IPS-15b (cell line): ENCODE results near the gene SUSD1.

Experiments used
- H3K27me3 ChIP-seq: one replicate; pipeline ENCODE4 v1.6.1; 2013; ENCODE audit warnings: low read length; ENCODE audit not compliant: control insufficient read depth, insufficient read depth
- H3K36me3 ChIP-seq: one replicate; pipeline ENCODE4 v1.6.1; 2013; ENCODE audit warnings: low read length; ENCODE audit not compliant: control insufficient read depth, insufficient read depth
- H3K4me1 ChIP-seq: one replicate; pipeline ENCODE4 v1.6.1; 2013; ENCODE audit warnings: mild to moderate bottlenecking, low read length; ENCODE audit not compliant: control insufficient read depth, insufficient read depth
- H3K4me3 ChIP-seq: one replicate; pipeline ENCODE4 v1.5.1; 2013; ENCODE audit warnings: low read depth, low read length
- H3K9ac ChIP-seq: one replicate; pipeline ENCODE4 v1.6.1; 2013; ENCODE audit warnings: low read depth, mild to moderate bottlenecking, low read length
- H3K9me3 ChIP-seq: one replicate; pipeline ENCODE4 v1.6.1; 2013; ENCODE audit warnings: mild to moderate bottlenecking, low read length; ENCODE audit not compliant: control insufficient read depth, insufficient read depth

Gene SUSD1

GRCh38 chr9:112170235-112170634, 4.9 kb downstream of the SUSD1 start:
- H3K4me1 ChIP-seq, result peaks cover 12% of the 10 kb centered on the region
- H3K9ac ChIP-seq, result no peak overlapping the region
- no peaks in the 10 kb centered on the region for H3K9me3 ChIP-seq
- no peaks in the 10 kb centered on the region for H3K36me3 ChIP-seq
- H3K27me3 ChIP-seq, result peaks cover 13% of the 10 kb centered on the region
- no peak overlapping the region for H3K4me3 ChIP-seq

DNA sequence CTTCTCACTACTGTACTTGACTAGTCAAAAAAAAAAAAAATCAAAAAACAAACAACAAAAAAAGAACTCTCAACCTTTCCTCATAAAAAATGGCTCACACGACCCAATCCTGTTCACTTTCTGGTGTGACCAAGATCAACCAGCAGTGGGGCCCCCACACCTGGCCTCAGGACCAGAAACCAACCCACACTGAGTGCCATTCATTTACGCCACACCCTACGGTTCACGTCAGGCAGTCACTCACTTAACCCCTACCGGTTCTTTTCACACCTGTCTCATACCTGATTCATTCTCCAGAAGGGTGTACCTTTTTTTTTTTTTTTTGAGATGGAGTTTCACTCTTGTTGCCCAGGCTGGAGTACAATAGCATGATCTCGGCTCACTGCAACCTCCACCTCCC, 5.7 kb downstream of the SUSD1 start:
- Histone ChIP-seq H3K4me1 (peaks cover 12% of the 10 kb centered on the region), H3K36me3 (no peaks in the 10 kb centered on the region), H3K9me3 (no peaks in the 10 kb centered on the region), H3K27me3 (peaks cover 11% of the 10 kb centered on the region), H3K4me3 (no peak overlapping the region), H3K9ac (no peak overlapping the region)

GRCh38 chr9:112168197-112168596, 6.9 kb downstream of the SUSD1 start:
- no peaks in the 10 kb centered on the region for H3K9me3 ChIP-seq
- H3K36me3 ChIP-seq, result no peaks in the 10 kb centered on the region
- no peaks in the 10 kb centered on the region for H3K27me3 ChIP-seq
- peaks cover 8% of the 10 kb centered on the region for H3K4me1 ChIP-seq
- H3K4me3 ChIP-seq, result no peak overlapping the region
- H3K9ac ChIP-seq, result no peak overlapping the region

DNA sequence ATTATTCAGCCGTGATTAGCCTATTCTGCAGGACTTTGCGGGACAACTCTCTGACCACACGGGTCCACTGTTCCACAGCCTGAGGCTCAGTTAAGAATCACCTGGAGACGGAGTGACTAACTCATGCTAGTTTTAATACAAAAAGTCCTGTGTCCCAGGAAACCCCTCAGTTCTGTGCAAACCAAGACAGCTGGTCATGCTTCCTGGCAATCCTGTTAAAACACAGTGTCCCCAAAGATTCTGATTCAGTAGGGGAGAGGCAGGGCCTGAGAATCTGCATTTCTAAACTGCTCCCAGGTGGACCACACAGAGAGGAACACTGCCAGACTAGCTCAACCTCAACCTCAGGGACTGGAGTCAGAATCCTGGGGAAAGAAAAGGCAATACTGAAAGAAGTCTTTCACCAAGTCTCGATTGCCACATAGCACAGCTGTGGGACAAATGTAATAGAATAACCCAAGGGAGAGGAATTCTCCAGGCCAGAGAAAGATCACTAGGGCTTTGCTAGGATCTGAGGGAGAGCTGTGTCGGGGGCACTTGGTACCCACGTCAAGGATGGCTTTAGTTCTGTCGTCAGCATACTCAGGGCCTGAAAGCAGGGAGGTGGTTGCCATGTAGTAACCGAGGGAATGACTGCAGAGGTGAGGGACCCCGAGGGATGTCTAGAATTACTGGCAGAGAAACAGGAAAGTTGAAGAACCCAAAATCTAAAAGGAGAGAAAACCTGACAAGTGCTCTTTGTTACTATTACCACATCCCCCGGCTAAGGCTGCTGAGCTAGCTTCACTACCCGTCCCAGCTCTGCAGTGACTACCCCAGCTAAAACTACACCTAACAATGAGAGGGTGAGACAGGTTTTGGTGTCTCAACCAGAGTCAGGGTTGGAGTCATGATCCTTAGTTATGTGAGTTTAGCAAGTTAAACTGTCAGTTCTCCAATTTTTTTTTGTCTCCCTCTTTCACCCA, 8.6 kb downstream of the SUSD1 start:
- Histone ChIP-seq H3K36me3 (no peaks in the 10 kb centered on the region), H3K9me3 (no peaks in the 10 kb centered on the region), H3K27me3 (no peaks in the 10 kb centered on the region), H3K4me1 (peaks cover 8% of the 10 kb centered on the region), H3K4me3 (no peak overlapping the region), H3K9ac (no peak overlapping the region)

DNA sequence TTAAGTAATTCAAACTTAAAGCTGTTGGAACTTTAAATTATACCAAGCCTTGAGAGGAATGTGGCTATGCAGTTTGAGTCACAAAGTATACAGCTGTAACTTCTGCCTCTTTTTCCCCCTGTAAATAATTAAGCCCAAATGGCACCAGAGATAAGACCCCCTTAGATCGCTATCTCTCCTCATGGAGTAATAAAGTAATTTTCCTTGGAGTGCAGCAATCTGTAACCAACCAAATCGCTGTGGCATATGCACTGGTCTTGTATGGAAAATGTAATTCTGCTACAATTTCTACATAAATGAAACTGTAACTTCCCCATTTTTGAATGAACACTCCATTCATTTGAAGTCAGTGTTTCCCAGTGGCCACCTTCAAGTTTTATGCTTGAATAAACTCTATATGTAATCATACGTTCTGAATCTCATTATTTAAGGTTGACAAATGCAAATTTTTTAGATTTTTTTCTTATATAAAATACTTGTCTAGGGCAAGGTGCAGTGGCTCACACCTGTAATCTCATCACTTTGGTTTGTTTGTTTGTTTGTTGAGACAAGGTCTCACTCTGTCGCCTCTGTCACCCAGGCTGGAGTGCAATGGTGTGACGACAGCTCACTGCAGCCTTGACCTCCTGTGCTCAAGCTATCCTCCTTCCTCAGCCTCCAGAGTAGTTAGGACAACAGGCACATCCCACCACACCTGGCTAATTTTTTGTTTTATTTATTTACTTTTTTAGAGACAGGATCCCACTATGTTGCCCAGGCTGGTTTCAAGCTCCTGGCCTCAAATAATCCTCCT, 12.3 kb downstream of the SUSD1 start:
- Histone ChIP-seq H3K9ac (no peak overlapping the region), H3K4me3 (no peak overlapping the region), H3K9me3 (no peaks in the 10 kb centered on the region), H3K36me3 (no peaks in the 10 kb centered on the region), H3K4me1 (peaks cover 6% of the 10 kb centered on the region), H3K27me3 (no peaks in the 10 kb centered on the region)

DNA sequence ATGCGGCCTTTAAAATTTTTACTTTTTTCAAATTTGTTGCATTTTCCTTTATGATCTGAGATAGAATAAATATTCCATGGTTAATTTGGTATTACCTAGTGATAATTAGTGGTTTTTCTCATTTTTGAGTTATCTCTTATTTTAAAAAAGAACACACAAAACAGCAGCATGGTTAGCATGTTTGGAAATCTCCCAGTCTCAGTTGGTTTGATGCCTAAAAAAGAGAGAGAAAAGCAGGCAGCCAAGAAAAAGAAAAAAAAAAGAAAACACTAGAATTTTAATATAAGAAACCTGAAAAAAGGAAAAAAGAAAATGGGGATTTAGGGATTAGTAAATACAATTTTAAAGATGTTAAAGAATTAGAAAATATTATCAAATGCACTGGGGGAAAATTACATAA, 15.3 kb downstream of the SUSD1 start:
- no peaks in the 10 kb centered on the region for H3K9me3 ChIP-seq
- H3K9ac ChIP-seq, result no peak overlapping the region
- no peaks in the 10 kb centered on the region for H3K27me3 ChIP-seq
- no peak overlapping the region for H3K4me3 ChIP-seq
- no peaks in the 10 kb centered on the region for H3K4me1 ChIP-seq
- no peaks in the 10 kb centered on the region for H3K36me3 ChIP-seq

DNA sequence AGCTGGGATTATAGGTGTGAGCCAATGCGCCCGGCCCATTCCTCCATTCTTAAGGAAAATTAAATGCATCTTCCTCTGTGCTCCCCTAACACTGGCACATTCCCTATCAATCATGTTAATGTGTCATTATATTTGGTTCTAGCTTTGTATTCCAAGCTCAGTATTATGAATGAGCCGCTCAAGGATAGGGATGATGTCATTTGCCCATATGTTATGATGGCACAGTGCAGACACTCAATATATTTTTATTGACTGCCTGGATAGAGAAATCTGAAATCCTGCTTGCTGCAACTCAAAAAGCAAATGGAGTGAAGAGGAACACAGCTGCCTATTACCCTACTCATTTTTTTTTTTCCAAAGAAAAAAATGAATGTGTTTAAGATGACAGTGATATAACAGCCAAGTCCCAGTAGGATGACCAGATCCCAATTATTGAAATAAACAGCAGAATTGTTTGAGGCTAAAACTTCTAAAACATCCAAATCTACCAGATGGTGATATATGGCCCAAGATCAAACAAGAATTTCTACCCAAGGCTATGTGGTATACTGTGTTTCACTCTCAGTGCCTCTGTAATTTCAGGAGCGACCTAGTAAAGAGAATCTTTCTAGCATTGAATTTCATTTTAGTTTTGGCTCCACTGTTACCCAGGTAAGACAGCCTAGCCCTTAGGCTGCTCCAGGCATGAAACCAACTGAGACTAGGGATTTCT, 16.3 kb downstream of the SUSD1 start:
- no peaks in the 10 kb centered on the region for H3K36me3 ChIP-seq
- H3K4me1 ChIP-seq, result no peaks in the 10 kb centered on the region
- H3K4me3 ChIP-seq, result no peak overlapping the region
- H3K9ac ChIP-seq, result no peak overlapping the region
- no peaks in the 10 kb centered on the region for H3K27me3 ChIP-seq
- no peaks in the 10 kb centered on the region for H3K9me3 ChIP-seq

- Histone ChIP-seq H3K27me3 (no peaks in the 10 kb centered on the region), H3K4me1 (no peaks in the 10 kb centered on the region), H3K36me3 (no peaks in the 10 kb centered on the region), H3K9ac (no peak overlapping the region), H3K4me3 (no peak overlapping the region), H3K9me3 (no peaks in the 10 kb centered on the region)
Measured at GRCh38 chr9:112157961-112158360, 17.1 kb downstream of the SUSD1 start.

GRCh38 chr9:112157087-112157486, 18.0 kb downstream of the SUSD1 start:
- Histone ChIP-seq H3K36me3 (no peaks in the 10 kb centered on the region), H3K4me3 (no peak overlapping the region), H3K27me3 (no peaks in the 10 kb centered on the region), H3K9me3 (no peaks in the 10 kb centered on the region), H3K9ac (no peak overlapping the region), H3K4me1 (no peaks in the 10 kb centered on the region)

- Histone ChIP-seq H3K36me3 (no peaks in the 10 kb centered on the region), H3K9me3 (no peaks in the 10 kb centered on the region), H3K27me3 (no peaks in the 10 kb centered on the region), H3K4me1 (no peaks in the 10 kb centered on the region), H3K9ac (no peak overlapping the region), H3K4me3 (no peak overlapping the region)
Measured at GRCh38 chr9:112149211-112149610, 25.9 kb downstream of the SUSD1 start.

- Histone ChIP-seq H3K27me3 (no peaks in the 10 kb centered on the region), H3K4me3 (no peak overlapping the region), H3K36me3 (no peaks in the 10 kb centered on the region), H3K9ac (no peak overlapping the region), H3K4me1 (no peaks in the 10 kb centered on the region), H3K9me3 (no peaks in the 10 kb centered on the region)
Measured at GRCh38 chr9:112145886-112146285, 29.2 kb downstream of the SUSD1 start.
